WTC11 (cell line): ENCODE measurements around the gene QPCTL.
"Not testable (repeated sequence)": the region's sequence is repeated elsewhere in the genome, so short reads cannot be mapped to it uniquely, and the experiment has no call there.

Experiments used
- ATF2 ChIP-seq: sonication (generic); formaldehyde crosslinking; IDR thresholded peaks from 2 replicates; pipeline ENCODE4 v1.8.1; 2022; ENCODE audit warnings: low read depth, missing genetic modification reagents, borderline replicate concordance
- CTCF ChIP-seq: fragments of 200-600 bp; IDR thresholded peaks from 2 replicates; pipeline ENCODE4 v1.8.0; 2022; ENCODE audit warnings: antibody characterized with exemption
- E2F5 ChIP-seq: sonication (generic); formaldehyde crosslinking; IDR thresholded peaks from 2 replicates; pipeline ENCODE4 v1.8.1; 2022; ENCODE audit warnings: mild to moderate bottlenecking, moderate library complexity, missing genetic modification reagents
- MYBL2 ChIP-seq: sonication (generic); formaldehyde crosslinking; IDR thresholded peaks from 2 replicates; pipeline ENCODE4 v1.8.1; 2023; ENCODE audit warnings: mild to moderate bottlenecking, moderate library complexity, missing genetic modification reagents
- STAT6 ChIP-seq: sonication (generic); formaldehyde crosslinking; conservative IDR thresholded peaks from 2 replicates; pipeline ENCODE4 v1.8.1; 2023; ENCODE audit warnings: mild to moderate bottlenecking, low read depth, missing genetic modification reagents, moderate library complexity
- USF2 ChIP-seq: sonication (generic); formaldehyde crosslinking; IDR thresholded peaks from 2 replicates; pipeline ENCODE4 v1.8.1; 2023; ENCODE audit warnings: mild to moderate bottlenecking, missing genetic modification reagents, moderate library complexity

GRCh38 chr19:45720065-45720464 is 27.6 kb downstream of the QPCTL start:
- TF ChIP-seq ATF2 (CRISPR knock-in tag); CTCF; E2F5; USF2 (CRISPR knock-in tag); STAT6 (CRISPR knock-in tag); MYBL2: not testable (repeated sequence)
